GM23248 (cell line): ENCODE results near the gene TSPAN13.

ENCODE experiments used
- EZH2 ChIP-seq: fragments of 200-600 bp; sonication (generic); IDR thresholded peaks from 2 replicates; pipeline ENCODE4 v1.6.1; 2018; ENCODE audit warnings: antibody characterized with exemption, mild to moderate bottlenecking; ENCODE audit not compliant: insufficient read depth, poor library complexity, severe bottlenecking
- EZH2phosphoT487 ChIP-seq: fragments of 200-600 bp; sonication (generic); IDR thresholded peaks from 2 replicates; pipeline ENCODE4 v1.6.1; 2018; ENCODE audit warnings: antibody characterized with exemption, moderate library complexity, mild to moderate bottlenecking, low read depth; ENCODE audit not compliant: insufficient read depth

GRCh38 chr7:16817536-16817935 lies 64.0 kb downstream of the TSPAN13 start:
- TF ChIP-seq EZH2: no peak
- TF ChIP-seq EZH2phosphoT487: no peak
